Small intestine (tissue), 7 donors: ENCODE measurements around the gene EIF4A2. TPM values are rescaled to one million over a fixed set of nuclear protein-coding genes. Genes with fewer than 3 reads are reported as not detected.
"Not testable (repeated sequence)": the region's sequence is repeated elsewhere in the genome, so short reads cannot be mapped to it uniquely, and the experiment has no call there.

Experiments
- DNase-seq, 2 donors: peaks; one replicate each; pipeline versions ENCODE4 v3.0.0 to v3.0.0-alpha.2; 2013
- FAIRE-seq: peaks from 2 replicates; lab custom pipeline; 2012; peaks lifted over from hg19 to GRCh38; lab: Jason Lieb, UNC
- H3K27ac ChIP-seq, 3 donors: one replicate each; pipeline ENCODE4 v1.5.1; 2013; ENCODE audit warnings: low read length in 2 of 3, mild to moderate bottlenecking in 2 of 3, control low read depth in 1 of 3, inconsistent platforms in 1 of 3, low read depth in 1 of 3, moderate library complexity in 1 of 3
- H3K27me3 ChIP-seq, 3 donors: one replicate each; pipeline ENCODE4 v1.6.1; 2013; ENCODE audit warnings: low read length in 3 of 3, inconsistent platforms in 1 of 3; ENCODE audit not compliant: control insufficient read depth in 3 of 3, insufficient read depth in 3 of 3
- H3K36me3 ChIP-seq, 3 donors: one replicate each; pipeline ENCODE4 v1.6.1; 2013; ENCODE audit warnings: low read length in 3 of 3, inconsistent platforms in 1 of 3, low read depth in 1 of 3, mild to moderate bottlenecking in 1 of 3, moderate library complexity in 1 of 3; ENCODE audit not compliant: control insufficient read depth in 3 of 3, insufficient read depth in 2 of 3
- H3K4me1 ChIP-seq, 3 donors: one replicate each; pipeline ENCODE4 v1.6.1; 2013; ENCODE audit warnings: low read length in 2 of 3, inconsistent platforms in 1 of 3, low read depth in 1 of 3, mild to moderate bottlenecking in 1 of 3, moderate library complexity in 1 of 3; ENCODE audit not compliant: control insufficient read depth in 3 of 3, insufficient read depth in 2 of 3
- H3K4me3 ChIP-seq, 3 donors: one replicate each; pipeline ENCODE4 v1.5.1; 2013; ENCODE audit warnings: low read length in 3 of 3, control low read depth in 1 of 3, inconsistent platforms in 1 of 3, low read depth in 1 of 3, mild to moderate bottlenecking in 1 of 3, moderate library complexity in 1 of 3
- H3K9me3 ChIP-seq, 2 donors: one replicate each; pipeline ENCODE4 v1.6.1; 2013; ENCODE audit warnings: low read depth in 1 of 2, low read length in 1 of 2; ENCODE audit not compliant: control insufficient read depth in 2 of 2, insufficient read depth in 1 of 2
- WGBS, 3 donors: extraction: QIAGEN DNeasy Blood & Tissue Kit; methylation state at CpG; one replicate each; pipeline ENCODE4 v1.1.7; 2013; 5-methylcytosine and 5-hydroxymethylcytosine counted together
- polyA plus RNA-seq, 4 donors: library from polyadenylated mRNA; stranded (reverse) in 3 of 4; unstranded in 1 of 4; fragments of 200-250 nt in 3 of 4; fragments of 120-200 nt in 1 of 4; gene quantifications; one replicate each; pipeline versions ENCODE4 v1.2.1 to v1.2.3, GENCODE V29; 2013
- donor health status: healthy with polysubstance abuse.
- donor health status: control.
- donor health status: control.
- donor health status: Bipolar disorder and iron deficiency.
- donor health status: healthy.

The EIF4A2 gene
- polyA plus RNA-seq, 4 donors = 288 to 723 (median 396) TPM

DNA sequence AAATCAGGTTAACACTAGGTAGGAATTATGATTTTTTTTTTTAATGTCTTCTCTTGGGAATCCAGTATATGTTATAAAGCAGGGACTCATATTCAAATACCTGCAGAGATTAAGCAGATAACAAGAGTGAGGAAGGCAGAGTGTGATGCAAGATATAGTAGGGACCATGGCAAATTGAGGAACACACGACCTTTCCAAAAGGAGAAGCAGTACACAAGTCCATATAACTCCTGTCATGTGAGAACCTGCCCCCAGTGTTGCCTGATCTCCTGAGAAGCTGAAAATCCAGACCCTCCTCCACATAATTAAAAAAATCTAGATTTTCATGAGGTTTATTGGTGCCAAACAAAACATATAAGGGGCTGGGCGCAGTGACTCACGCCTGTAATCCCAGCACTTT, 19.3 kb downstream of the EIF4A2 start:
- Histone ChIP-seq H3K27me3 (no peaks in the 10 kb centered on the region), H3K4me1 (peaks cover 0 to 8% (median 7%) of the 10 kb centered on the region in 3 donors), H3K27ac (no peak overlapping the region), H3K9me3 (no peaks in the 10 kb centered on the region), H3K36me3 (peaks cover 0 to 20% (median 0%) of the 10 kb centered on the region in 3 donors), H3K4me3 (no peak overlapping the region)
- DNase-seq = no peak
- FAIRE-seq = no peak
- WGBS, 3 donors = 85 to 89% (median 88%) methylated on average over 3 of the region's 3 CpGs

DNA sequence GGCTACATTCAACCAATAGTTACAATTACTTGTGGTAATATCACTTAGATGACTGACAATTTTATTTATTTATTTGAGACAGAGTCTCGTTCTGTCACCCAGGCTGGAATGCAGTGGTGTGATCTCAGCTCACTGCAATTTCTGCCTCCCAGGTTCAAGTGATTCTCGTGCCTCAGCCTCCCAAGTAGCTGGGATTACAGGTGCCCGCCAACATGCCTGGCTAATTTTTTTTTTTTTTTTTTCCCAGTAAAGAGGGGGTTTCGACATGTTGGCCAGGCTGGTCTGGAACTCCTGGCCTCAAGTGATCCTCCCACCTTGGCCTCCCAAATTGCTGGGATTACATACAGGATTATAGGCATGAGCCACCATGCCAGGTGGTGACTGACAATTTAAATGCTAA, 20.1 kb downstream of the EIF4A2 start:
- not testable (repeated sequence) for H3K9me3 ChIP-seq, FAIRE-seq, H3K27ac ChIP-seq, H3K4me1 ChIP-seq, H3K27me3 ChIP-seq, DNase-seq, H3K4me3 ChIP-seq
- 87 to 94% (median 93%) methylated on average over 4 of the region's 4 CpGs for WGBS, 3 donors
- peaks cover 0 to 20% (median 0%) of the 10 kb centered on the region in 3 donors for H3K36me3 ChIP-seq

DNA sequence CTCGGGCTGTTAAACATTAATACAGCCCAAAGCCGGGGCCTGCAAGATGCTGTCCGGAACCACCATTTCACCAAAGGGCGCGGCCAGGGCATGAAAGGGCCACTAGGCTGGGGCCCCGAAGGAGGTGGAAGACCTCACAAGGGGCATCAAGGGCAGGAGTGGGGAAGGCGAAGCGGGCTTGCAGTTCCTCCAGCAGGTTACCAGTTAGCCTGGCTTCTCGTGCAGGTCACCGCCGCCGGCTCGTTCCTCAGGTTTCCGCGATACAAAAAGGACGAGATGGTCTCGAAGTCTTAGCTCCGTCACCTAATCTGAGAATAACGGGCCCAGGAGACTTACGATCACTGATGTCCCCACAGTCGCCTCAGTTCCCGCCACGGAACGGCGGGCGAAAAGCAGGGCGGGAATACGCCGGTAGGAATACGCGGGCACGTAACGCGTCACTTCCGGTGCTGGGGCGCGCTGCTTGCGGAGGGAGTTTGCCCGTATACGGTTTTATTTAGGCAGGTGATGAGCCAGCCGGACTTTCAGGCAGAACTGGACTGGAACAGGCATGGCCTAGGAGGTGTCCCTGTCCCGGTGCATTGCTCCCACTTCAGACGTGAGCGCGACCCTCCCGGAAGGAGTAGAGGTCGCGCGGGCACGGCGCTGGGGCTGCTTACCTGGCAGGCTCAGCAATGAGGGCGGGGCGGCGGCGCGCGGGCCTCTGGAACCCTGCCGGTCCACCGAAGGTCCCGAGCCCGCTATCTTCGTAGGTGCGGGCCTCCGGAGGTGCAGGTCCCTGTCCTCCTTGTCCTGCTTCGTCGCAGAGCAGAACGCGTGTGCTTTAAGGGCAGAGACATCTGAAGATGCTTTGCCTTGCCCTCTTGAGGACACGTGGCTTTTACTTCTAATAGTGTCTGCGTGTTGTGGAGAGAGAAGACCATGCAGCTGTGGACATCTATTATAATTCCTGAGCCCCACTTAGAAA, 23.0 kb downstream of the EIF4A2 start, which contains the start of gene RFC4:
Gene RFC4 (minus strand): TSS at position 394 of the 967 bp plus-strand sequence. CDS start 1,769 bp downstream, outside the sequence.
- no peaks in the 10 kb centered on the region for H3K27me3 ChIP-seq
- peaks cover 0 to 12% (median 0%) of the 10 kb centered on the region in 3 donors for H3K36me3 ChIP-seq
- FAIRE-seq (no peak), DNase-seq (peak; percentile 83 to 95)
- peaks cover 0 to 2% of the 10 kb centered on the region in 2 donors for H3K9me3 ChIP-seq
- peak within 1 kb of the TSS; percentile 72 to 77 (median 74) for H3K4me3 ChIP-seq
- H3K4me1 ChIP-seq = peaks cover 0 to 8% (median 7%) of the 10 kb centered on the region in 3 donors
- H3K27ac ChIP-seq = peak within 1 kb of the TSS; percentile 74 to 98 (median 89)
- WGBS, 3 donors = 0% methylated on average over 69 to 70 of the region's 70 CpGs

DNA sequence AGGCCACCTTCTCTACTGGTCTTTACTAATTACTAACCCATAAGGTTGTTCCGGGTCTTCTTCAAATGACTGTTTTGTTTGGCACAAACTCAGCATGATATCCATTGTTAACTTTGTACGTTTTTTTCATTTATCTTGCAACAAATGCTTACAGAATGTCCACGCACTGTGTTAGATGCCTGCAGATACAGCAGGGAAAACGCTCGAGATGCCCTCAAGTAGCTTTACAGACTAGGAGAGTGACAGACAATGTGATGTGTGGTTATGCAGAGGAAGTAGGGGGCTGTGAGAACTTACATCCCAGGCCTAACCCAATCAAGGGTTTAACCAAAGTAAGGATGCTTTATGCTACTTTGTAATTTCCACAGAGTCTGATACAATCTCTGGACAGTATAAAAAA, 23.9 kb downstream of the EIF4A2 start:
- FAIRE-seq = no peak

DNA sequence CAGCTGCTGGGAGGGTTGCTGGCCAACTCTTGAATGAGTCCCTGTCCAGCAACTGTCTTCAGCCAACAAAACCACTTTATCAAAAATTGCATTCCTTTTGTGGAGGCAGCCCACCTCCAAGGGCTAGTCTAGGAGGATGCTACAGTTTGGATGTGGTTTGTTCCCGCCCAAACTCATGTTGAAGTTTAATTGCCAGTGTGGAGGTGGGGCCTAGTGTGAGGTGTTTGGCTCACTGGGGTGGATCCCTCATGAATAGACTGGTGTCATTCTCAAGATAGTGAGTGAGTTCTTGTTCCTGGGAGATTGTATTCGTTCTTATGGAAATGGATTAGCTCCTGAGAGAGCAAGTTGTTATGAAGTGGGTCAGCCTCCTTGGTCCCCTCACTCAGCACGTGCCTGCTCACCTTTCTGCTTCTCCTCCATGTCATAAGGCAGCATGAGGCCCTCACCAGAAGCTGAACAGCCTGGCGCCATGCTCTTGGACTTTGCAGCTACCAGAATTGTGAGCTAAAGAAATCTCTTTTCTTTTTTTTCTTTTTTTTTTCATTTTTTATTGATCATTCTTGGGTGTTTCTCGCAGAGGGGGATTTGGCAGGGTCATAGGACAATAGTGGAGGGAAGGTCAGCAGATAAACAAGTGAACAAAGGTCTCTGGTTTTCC, 27.1 kb downstream of the EIF4A2 start:
- Histone ChIP-seq H3K4me1 (peaks cover 0 to 7% (median 5%) of the 10 kb centered on the region in 3 donors), H3K27me3 (peaks cover 0 to 8% (median 0%) of the 10 kb centered on the region in 3 donors), H3K4me3 (no peak overlapping the region), H3K36me3 (no peaks in the 10 kb centered on the region), H3K9me3 (peaks cover 0 to 2% of the 10 kb centered on the region in 2 donors), H3K27ac (no peak overlapping the region)
- DNase-seq (no peak), FAIRE-seq (no peak)
- 78 to 91% (median 82%) methylated on average over 5 of the region's 5 CpGs for WGBS, 3 donors

More for the DNA sequence above, 23.9 kb downstream of the EIF4A2 start:
- Histone ChIP-seq H3K4me1 (peaks cover 0 to 8% (median 7%) of the 10 kb centered on the region in 3 donors), H3K9me3 (peaks cover 0 to 2% of the 10 kb centered on the region in 2 donors), H3K4me3 (peak overlapping the region in 2 of 3 donors; percentile 72 to 77), H3K27me3 (no peaks in the 10 kb centered on the region), H3K27ac (peak overlapping the region in 2 of 3 donors; percentile 89 to 98), H3K36me3 (peaks cover 0 to 12% (median 0%) of the 10 kb centered on the region in 3 donors)
- DNase-seq = no peak
- WGBS, 3 donors = 31 to 40% (median 35%) methylated on average over 5 of the region's 5 CpGs

DNA sequence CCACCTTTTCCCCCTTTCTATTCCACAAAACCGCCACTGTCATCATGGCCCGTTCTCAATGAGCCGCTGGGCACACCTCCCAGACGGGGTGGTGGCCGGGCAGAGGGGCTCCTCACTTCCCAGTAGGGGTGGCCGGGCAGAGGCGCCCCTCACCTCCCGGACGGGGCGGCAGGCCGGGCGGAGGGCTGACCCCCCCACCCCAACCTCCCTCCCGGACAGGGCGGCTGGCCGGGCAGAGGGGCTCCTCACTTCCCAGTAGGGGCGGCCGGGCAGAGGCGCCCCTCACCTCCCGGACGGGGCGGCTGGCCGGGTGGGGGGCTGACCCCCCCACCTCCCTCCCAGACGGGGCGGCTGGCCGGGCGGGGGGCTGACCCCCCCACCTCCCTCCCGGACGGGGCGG, 27.9 kb downstream of the EIF4A2 start:
- H3K9me3 ChIP-seq, H3K36me3 ChIP-seq, FAIRE-seq, H3K4me3 ChIP-seq, DNase-seq, H3K4me1 ChIP-seq, H3K27me3 ChIP-seq, H3K27ac ChIP-seq: not testable (repeated sequence)
- WGBS, 3 donors = 92 to 95% (median 95%) methylated on average over 12 to 19 of the region's 29 CpGs

DNA sequence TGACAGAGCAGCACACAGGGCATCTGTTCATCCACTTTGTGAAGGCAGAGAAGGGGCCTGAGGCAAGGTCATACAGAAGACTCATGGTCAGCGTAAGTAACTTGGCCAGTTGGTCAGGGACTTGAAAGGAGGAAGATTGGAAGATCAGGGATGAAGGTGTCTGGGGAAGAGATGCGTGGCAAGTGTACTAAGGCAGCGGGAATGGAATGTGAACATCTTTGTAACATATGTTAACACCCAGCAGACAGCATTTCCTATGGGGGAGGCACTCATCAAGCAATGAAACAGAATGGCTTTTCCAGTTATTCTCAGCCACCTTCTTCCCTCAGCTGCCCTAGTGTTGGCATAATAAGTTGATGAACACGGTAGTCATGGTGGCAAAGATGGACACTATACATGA, 30.7 kb downstream of the EIF4A2 start:
- no peak for FAIRE-seq
- WGBS, 3 donors = 85 to 90% (median 88%) methylated on average over 4 of the region's 4 CpGs
- H3K9me3 ChIP-seq = peaks cover 0 to 2% of the 10 kb centered on the region in 2 donors
- no peak overlapping the region for H3K4me3 ChIP-seq
- no peaks in the 10 kb centered on the region for H3K4me1 ChIP-seq
- DNase-seq = no peak
- H3K27ac ChIP-seq = no peak overlapping the region
- no peaks in the 10 kb centered on the region for H3K36me3 ChIP-seq
- peaks cover 0 to 8% (median 0%) of the 10 kb centered on the region in 3 donors for H3K27me3 ChIP-seq

DNA sequence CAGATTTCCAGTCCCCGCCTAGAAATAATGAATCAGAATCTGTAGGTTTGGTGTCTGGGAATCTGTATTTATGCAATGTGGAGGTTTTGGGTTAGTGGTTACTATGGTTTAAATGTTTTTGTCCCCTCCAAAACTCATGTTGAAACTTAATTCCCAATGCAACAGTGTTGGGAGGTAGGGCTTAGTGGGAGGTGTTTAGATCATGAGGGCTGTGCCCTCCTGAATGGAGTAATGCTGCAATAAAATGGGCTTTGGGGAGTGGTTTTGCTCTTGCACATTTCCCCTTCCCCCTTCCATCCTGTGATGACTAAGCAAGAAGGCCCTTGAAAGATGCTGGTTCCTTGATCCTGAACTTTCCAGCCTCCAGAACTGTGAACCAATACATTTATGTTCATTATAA, 32.1 kb downstream of the EIF4A2 start:
- Histone ChIP-seq H3K9me3 (peaks cover 0 to under 1% of the 10 kb centered on the region in 2 donors), H3K4me1 (no peaks in the 10 kb centered on the region), H3K4me3 (no peak overlapping the region), H3K27me3 (peaks cover 0 to 8% (median 0%) of the 10 kb centered on the region in 3 donors), H3K36me3 (no peaks in the 10 kb centered on the region), H3K27ac (no peak overlapping the region)
- no peak for FAIRE-seq
- WGBS, 3 donors = 83 to 96% (median 94%) methylated on average over 1 of the region's 1 CpG
- no peak for DNase-seq
